ENCODE results near the gene NOXA1.
"Not testable (repeated sequence)": the region's sequence is repeated elsewhere in the genome, so short reads cannot be mapped to it uniquely, and the experiment has no call there.

The NOXA1 gene

DNA sequence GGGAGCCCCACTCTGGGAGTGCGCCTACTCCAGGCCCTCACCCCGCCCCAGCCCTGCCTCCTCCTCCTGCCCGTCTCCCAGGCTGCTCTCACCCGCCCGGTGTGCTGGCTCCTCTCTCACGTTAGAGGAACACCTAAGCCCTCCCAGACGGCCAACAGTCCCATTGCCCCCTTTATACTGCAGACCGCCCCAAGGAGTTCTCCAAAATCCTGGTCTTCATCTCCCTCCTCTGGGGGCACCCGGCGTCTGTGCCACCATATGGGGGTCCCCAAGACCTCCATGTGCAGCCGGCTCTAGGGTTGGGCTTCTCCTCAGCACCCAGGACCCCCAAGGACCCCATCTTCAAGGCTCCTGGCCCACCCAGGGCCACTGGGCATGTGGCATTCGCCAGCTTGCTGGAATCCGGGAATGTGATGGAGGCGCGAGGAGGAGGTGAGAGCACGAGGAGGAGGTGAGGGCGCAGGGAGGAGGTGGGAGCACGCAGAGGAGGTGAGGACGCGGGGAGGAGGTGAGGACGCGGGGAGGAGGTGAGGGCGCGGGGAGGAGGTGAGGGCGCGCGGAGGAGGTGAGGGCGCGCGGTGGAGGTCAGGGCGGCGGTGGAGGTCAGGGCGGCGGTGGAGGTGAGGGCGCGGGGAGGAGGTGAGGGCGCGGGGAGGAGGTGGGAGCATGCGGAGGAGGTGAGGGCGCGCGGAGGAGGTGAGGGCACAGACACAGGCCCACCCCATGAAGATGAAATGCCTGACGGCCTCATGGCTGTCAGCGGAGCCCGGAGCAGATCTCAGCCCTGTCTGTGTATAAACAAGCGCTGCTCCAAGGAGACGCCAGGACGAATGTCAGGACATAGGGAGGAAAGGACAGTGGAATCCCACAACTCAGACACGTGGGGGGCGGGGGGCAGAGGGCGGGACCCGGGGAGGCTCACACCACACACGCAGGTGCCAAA is 41.4 kb upstream of the NOXA1 start:
- Histone ChIP-seq H3K36me3 (ENCODE audit: control insufficient read depth in 1 of 2, insufficient read depth in 2 of 2, low read length in 2 of 2) (no peaks in the 10 kb centered on the region), H3K27ac (ENCODE audit: low read length) (no peak overlapping the region), H3K9me3 (ENCODE audit: control insufficient read depth in 1 of 2, low read length in 2 of 2) (no peaks in the 10 kb centered on the region), H3K4me3 (ENCODE audit: low read depth in 1 of 2, low read length in 2 of 2) (no peak overlapping the region), H3K27me3 (ENCODE audit: low read depth, low read length) (no peaks in the 10 kb centered on the region), H3K4me1 (ENCODE audit: control insufficient read depth in 1 of 2, insufficient read depth in 2 of 2, low read length in 2 of 2) (no peaks in the 10 kb centered on the region)

DNA sequence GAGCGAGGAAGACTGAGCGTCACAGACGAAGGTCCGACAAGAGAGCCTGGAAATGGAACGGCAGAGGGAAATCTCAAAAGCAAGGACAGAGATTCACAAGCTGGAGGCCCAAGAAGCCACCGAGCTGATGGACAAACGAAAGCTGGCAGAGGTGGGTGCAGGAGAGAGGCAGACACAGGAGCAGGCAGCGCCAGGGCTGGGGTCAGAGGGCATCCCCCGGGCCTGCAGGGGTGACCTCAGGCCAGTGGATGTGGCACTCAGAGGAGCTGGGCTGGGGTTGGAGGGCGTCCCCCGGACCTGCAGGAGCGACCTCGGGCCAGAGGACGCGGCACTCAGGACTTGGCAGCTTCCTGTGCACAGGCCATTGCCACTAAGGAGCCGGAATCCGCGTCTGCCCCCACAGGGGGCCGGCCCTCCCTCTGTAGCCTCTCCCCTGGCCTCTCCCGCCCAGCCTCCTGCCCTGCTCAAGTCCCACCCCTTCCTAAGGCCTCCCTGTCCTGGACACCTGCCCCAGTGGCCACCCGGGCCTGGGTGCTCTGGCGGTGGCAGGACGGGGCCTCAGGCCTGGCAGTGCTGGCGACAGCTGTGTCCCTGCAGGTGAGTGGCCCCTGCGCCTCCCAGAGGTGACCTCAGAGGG is 40.6 kb upstream of the NOXA1 start:
- H3K36me3 ChIP-seq (ENCODE audit: control insufficient read depth in 1 of 2, insufficient read depth in 2 of 2, low read length in 2 of 2) = no peaks in the 10 kb centered on the region
- no peak overlapping the region for H3K4me3 ChIP-seq (ENCODE audit: low read depth in 1 of 2, low read length in 2 of 2)
- H3K27me3 ChIP-seq (ENCODE audit: low read depth, low read length) = no peaks in the 10 kb centered on the region
- H3K27ac ChIP-seq (ENCODE audit: low read length) = no peak overlapping the region
- H3K4me1 ChIP-seq (ENCODE audit: control insufficient read depth in 1 of 2, insufficient read depth in 2 of 2, low read length in 2 of 2) = no peaks in the 10 kb centered on the region
- no peaks in the 10 kb centered on the region for H3K9me3 ChIP-seq (ENCODE audit: control insufficient read depth in 1 of 2, low read length in 2 of 2)

DNA sequence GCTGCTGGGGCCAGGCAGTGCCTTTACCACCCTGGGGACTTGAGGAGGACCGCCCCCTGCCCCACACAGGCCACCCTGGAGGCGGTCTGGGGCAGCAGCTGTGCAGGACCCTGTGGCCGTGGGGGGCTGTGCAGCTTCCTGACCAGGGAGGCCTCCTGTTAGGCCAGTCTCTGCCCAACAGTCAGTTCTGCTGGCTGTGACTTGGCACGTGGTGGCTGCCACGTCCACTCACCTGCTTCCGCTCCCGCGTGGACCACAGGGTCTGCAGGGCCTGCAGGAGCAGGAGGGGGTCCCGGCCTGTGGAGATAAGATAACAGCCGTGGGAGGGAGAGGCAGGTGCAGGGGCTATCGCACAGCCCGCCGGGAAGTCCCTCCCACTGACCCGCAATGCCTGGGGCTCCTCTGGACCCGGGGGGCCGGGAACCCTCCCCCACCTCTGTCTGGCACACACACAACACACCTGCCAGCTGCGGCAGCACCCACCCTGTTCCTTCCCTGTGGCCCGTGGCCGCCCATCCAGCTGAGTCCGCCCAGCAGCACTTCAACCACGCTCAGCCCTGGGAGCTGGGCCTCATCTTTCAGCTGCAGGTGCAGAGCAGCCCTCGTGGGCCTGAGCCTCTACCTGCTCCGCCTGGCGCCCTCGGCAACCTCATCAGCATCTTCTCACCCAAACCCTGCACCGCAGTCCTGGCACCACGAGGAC is 40.0 kb upstream of the NOXA1 start:
- H3K27ac ChIP-seq (ENCODE audit: low read length) = no peak overlapping the region
- H3K4me1 ChIP-seq (ENCODE audit: control insufficient read depth in 1 of 2, insufficient read depth in 2 of 2, low read length in 2 of 2) = no peaks in the 10 kb centered on the region
- H3K9me3 ChIP-seq (ENCODE audit: control insufficient read depth in 1 of 2, low read length in 2 of 2) = no peaks in the 10 kb centered on the region
- H3K36me3 ChIP-seq (ENCODE audit: control insufficient read depth in 1 of 2, insufficient read depth in 2 of 2, low read length in 2 of 2) = no peaks in the 10 kb centered on the region
- no peaks in the 10 kb centered on the region for H3K27me3 ChIP-seq (ENCODE audit: low read depth, low read length)
- H3K4me3 ChIP-seq (ENCODE audit: low read depth in 1 of 2, low read length in 2 of 2) = no peak overlapping the region

DNA sequence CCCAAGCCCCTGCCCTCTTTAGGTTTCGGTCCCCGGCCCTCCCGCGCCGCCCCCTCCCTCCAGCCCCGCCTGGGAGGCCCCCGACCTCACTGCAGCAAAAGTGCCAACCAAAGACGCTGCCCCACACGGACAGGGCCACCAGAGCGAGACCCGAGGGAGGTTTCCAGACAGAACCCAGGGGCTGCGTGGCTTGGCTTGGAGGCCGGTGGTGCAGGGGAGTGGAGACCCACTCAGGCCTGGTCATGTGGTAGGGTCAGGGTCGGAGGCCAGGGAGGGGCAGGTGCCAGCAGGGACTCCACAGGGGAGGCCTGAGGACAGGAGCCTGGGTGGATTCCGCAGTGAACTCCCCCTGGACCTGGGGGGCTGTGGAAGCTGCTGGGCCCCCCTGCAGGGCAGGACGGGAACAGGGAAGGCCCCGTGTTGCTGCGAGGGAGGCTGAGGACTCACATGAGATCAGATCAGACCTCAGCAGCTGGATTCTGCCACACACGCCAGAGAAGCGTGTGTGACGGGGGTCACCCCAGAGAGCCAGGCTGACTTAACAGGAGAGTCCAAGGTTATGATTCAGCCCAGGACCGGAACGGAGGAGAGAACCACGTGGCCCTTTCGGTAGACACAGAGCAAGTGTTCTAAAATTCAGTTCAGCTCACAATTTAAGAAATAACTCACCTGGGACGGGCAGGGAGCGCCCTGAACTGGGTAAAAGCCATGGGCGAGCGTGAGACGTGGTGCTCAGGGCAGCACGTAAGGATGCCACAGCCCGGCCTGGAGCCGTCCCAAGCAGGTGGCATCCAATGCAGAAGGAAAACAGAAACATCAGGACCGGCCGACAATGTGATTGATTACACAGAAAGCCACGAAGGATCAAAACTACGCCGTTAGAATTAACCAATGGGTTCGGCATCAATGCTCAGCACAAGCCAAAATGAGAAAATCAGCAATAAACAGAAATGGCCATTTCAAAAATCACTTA is 39.1 kb upstream of the NOXA1 start:
- H3K9me3 ChIP-seq (ENCODE audit: control insufficient read depth in 1 of 2, low read length in 2 of 2) = no peaks in the 10 kb centered on the region
- no peaks in the 10 kb centered on the region for H3K27me3 ChIP-seq (ENCODE audit: low read depth, low read length)
- H3K27ac ChIP-seq (ENCODE audit: low read length) = no peak overlapping the region
- H3K4me3 ChIP-seq (ENCODE audit: low read depth in 1 of 2, low read length in 2 of 2) = no peak overlapping the region
- no peaks in the 10 kb centered on the region for H3K4me1 ChIP-seq (ENCODE audit: control insufficient read depth in 1 of 2, insufficient read depth in 2 of 2, low read length in 2 of 2)
- no peaks in the 10 kb centered on the region for H3K36me3 ChIP-seq (ENCODE audit: control insufficient read depth in 1 of 2, insufficient read depth in 2 of 2, low read length in 2 of 2)

DNA sequence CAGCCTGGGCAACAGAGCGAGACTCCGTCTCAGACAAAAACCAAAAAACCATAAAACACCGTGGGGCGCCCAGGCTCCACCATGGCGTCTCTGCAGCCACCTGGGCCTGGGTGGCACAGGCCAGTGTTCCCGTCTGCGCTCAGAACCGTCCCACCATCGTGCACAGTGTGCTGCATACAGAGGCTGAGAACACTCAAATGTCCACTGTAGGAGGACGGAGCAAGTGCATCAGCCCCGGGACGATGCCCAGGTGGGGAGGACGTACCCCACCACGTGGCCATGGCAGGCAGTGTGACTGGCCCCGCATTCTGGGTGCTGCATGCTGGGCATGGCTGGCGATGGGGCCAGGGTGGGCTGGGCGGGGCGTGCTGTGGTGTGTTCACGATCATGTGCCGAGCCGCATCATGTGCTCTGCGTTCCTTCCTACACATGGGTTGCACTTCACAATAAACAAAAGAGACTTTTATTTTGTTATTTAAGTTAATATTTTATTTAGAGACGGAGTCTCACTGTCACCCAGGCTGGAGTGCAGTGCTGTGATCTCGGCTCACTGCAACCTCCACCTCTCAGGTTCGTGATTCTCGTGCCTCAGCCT is 38.0 kb upstream of the NOXA1 start:
- no peaks in the 10 kb centered on the region for H3K27me3 ChIP-seq (ENCODE audit: low read depth, low read length)
- no peaks in the 10 kb centered on the region for H3K4me1 ChIP-seq (ENCODE audit: control insufficient read depth in 1 of 2, insufficient read depth in 2 of 2, low read length in 2 of 2)
- H3K36me3 ChIP-seq (ENCODE audit: control insufficient read depth in 1 of 2, insufficient read depth in 2 of 2, low read length in 2 of 2) = no peaks in the 10 kb centered on the region
- H3K27ac ChIP-seq (ENCODE audit: low read length) = no peak overlapping the region
- H3K4me3 ChIP-seq (ENCODE audit: low read depth in 1 of 2, low read length in 2 of 2) = no peak overlapping the region
- no peaks in the 10 kb centered on the region for H3K9me3 ChIP-seq (ENCODE audit: control insufficient read depth in 1 of 2, low read length in 2 of 2)

DNA sequence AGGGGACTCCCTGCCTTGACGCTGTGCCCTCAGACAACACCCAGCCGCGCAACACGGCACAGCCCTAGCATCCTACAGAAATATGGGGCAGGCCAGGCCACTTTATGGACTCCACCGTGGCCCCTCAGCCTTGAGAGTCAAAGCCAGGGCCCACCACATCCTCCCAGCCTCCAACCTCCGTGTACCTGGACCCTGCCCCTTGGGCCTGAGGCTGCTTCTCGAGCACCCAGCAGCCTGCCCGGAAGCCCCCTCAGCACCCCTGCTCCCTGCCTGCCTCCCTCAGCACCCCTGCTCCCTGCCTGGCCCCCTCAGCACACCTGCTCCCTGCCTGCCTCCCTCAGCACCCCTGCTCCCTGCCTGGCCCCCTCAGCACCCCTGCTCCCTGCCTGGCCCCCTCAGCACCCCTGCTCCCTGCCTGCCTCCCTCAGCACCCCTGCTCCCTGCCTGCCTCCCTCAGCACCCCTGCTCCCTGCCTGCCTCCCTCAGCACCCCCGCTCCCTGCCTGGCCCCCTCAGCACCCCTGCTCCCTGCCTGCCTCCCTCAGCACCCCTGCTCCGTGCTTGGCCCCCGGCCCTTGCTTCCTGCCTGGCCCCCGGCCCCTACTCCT is 36.6 kb upstream of the NOXA1 start:
- H3K27me3 ChIP-seq (ENCODE audit: low read depth, low read length); H3K4me1 ChIP-seq (ENCODE audit: control insufficient read depth in 1 of 2, insufficient read depth in 2 of 2, low read length in 2 of 2); H3K36me3 ChIP-seq (ENCODE audit: control insufficient read depth in 1 of 2, insufficient read depth in 2 of 2, low read length in 2 of 2); H3K4me3 ChIP-seq (ENCODE audit: low read depth in 1 of 2, low read length in 2 of 2); H3K9me3 ChIP-seq (ENCODE audit: control insufficient read depth in 1 of 2, low read length in 2 of 2); H3K27ac ChIP-seq (ENCODE audit: low read length): not testable (repeated sequence)

DNA sequence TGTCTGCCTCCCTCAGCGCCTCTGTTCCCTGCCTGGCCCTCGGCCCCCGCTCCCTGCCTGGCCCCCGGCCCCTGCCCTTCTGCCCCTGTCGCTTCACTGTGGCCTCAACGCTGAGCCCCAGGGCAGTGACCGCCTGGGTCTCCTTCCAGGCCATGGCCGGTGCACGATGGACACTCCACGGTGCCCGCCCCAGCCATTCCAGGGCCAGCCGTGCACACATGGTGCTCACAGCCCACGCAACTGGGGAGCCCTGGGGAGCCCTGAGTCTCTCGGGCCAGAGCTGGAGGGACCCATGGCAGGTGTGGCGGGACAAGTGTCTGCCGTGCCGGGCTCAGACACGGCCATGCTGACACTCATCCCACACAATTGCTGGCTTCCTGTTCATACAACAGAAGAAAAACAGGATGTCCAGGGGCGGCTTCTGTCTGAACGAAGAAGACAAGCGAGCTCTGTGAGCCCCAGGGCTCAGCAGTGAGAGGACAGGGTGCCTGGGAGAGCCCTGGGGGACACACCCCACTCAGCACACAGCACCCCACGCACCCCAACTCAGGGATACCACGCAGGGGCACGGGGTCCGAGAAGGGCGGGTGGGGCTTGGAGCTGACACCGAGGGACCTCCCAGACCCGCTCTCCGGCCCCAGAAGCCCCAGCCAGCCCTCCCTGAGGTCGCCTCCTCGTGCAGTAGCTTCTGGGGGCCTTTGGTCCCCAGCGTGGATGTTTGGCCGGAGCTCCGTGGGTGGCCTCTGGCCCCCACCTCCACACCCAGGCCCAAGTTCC is 35.9 kb upstream of the NOXA1 start:
- H3K27me3 ChIP-seq (ENCODE audit: low read depth, low read length) = no peaks in the 10 kb centered on the region
- H3K36me3 ChIP-seq (ENCODE audit: control insufficient read depth in 1 of 2, insufficient read depth in 2 of 2, low read length in 2 of 2) = no peaks in the 10 kb centered on the region
- H3K27ac ChIP-seq (ENCODE audit: low read length) = no peak overlapping the region
- no peaks in the 10 kb centered on the region for H3K9me3 ChIP-seq (ENCODE audit: control insufficient read depth in 1 of 2, low read length in 2 of 2)
- H3K4me3 ChIP-seq (ENCODE audit: low read depth in 1 of 2, low read length in 2 of 2) = no peak overlapping the region
- H3K4me1 ChIP-seq (ENCODE audit: control insufficient read depth in 1 of 2, insufficient read depth in 2 of 2, low read length in 2 of 2) = no peaks in the 10 kb centered on the region

DNA sequence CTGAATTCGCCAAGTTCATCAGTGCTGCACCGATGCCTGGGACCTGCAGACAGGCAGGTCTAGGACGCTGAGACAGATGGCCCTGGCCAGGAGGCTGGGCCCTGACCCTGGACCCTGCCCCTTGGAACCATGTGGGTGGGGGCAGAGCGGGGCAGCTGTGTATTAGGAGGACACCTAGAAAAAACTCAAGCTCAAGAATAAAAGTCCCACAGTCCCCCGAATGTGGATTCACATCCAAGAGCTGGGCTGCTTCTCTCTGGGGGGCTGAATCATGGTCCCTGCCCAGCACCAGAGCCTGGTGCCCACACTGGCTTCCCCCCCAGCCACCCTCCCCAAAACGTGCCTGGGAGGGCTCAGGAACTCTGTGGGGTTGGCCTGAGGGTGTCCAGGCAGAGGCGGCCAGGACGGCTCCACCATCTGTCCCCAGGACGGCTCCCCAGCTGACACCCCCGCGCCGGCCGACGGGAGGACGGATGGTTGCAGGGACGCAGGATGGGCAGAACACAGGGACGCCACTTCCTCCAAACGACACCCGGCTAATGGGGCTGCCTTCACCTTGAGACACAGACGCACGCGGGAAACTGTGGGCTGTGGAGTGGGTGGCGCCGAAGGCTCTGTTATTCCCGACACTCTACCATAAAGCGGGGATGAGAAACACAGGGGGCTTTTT is 35.2 kb upstream of the NOXA1 start:
- Histone ChIP-seq H3K9me3 (ENCODE audit: control insufficient read depth in 1 of 2, low read length in 2 of 2) (no peaks in the 10 kb centered on the region), H3K27me3 (ENCODE audit: low read depth, low read length) (no peaks in the 10 kb centered on the region), H3K27ac (ENCODE audit: low read length) (no peak overlapping the region), H3K4me1 (ENCODE audit: control insufficient read depth in 1 of 2, insufficient read depth in 2 of 2, low read length in 2 of 2) (no peaks in the 10 kb centered on the region), H3K4me3 (ENCODE audit: low read depth in 1 of 2, low read length in 2 of 2) (no peak overlapping the region), H3K36me3 (ENCODE audit: control insufficient read depth in 1 of 2, insufficient read depth in 2 of 2, low read length in 2 of 2) (no peaks in the 10 kb centered on the region)

DNA sequence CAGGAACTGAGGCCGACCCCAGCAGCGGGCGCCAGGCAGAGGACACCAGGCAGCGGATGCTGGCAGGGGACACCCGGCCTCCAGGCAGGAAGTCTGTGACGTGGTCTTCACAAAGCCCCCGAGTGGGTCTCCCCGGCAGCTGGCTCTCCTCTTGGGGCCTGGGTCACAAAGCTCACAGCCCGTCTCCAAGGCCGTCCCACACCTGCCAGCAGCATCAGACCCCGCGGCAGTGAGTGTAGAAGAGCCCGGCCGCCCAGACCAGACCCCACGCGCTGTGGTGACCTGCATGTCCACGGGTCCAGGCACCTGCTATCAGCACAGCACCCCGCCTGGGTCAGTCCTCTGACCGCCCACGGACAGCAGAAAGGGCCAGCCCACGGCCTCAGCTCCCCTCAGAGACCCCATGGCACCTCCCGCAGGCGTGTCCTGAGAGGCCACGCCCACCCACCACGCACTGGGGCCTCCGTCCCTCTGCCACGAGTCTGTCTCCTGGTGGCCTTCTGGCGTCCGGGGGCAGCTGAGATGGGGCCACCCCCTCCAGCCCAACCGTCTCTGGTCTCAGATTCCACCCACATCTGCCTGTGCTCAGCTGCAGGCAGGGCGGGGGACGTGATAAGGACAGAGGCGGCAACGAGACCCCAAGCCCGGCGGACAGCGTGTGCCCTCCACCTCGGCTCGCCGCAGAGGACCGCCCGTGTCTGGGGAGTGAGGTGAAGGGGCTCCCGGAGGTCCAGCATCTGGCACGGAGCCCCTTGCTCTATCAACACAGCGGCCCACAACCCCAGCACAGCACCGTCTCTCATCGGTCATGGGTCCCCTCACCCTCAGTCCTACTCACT is 34.4 kb upstream of the NOXA1 start:
- no peaks in the 10 kb centered on the region for H3K9me3 ChIP-seq (ENCODE audit: control insufficient read depth in 1 of 2, low read length in 2 of 2)
- H3K36me3 ChIP-seq (ENCODE audit: control insufficient read depth in 1 of 2, insufficient read depth in 2 of 2, low read length in 2 of 2) = no peaks in the 10 kb centered on the region
- H3K4me3 ChIP-seq (ENCODE audit: low read depth in 1 of 2, low read length in 2 of 2) = no peak overlapping the region
- H3K27me3 ChIP-seq (ENCODE audit: low read depth, low read length) = no peaks in the 10 kb centered on the region
- no peaks in the 10 kb centered on the region for H3K4me1 ChIP-seq (ENCODE audit: control insufficient read depth in 1 of 2, insufficient read depth in 2 of 2, low read length in 2 of 2)
- no peak overlapping the region for H3K27ac ChIP-seq (ENCODE audit: low read length)
